DOHH2 (cell line): ENCODE results near the gene RAB37.

Experiments
- EZH2phosphoT487 ChIP-seq: fragments of 200-600 bp; sonication (generic); IDR thresholded peaks from 2 replicates; pipeline ENCODE4 v1.6.1; 2017; ENCODE audit warnings: borderline replicate concordance, mild to moderate bottlenecking, antibody characterized with exemption, low read length, moderate library complexity, mixed read lengths
- TF ChIP-seq, protein P1 (sequence below): fragments of 200-600 bp; sonication (generic); IDR thresholded peaks from one replicate; pipeline ENCODE4 v1.5.1; 2014; ENCODE audit warnings: antibody characterized with exemption, mild to moderate bottlenecking, low read depth, low read length; ENCODE audit not compliant: poor library complexity, severe bottlenecking

DNA sequence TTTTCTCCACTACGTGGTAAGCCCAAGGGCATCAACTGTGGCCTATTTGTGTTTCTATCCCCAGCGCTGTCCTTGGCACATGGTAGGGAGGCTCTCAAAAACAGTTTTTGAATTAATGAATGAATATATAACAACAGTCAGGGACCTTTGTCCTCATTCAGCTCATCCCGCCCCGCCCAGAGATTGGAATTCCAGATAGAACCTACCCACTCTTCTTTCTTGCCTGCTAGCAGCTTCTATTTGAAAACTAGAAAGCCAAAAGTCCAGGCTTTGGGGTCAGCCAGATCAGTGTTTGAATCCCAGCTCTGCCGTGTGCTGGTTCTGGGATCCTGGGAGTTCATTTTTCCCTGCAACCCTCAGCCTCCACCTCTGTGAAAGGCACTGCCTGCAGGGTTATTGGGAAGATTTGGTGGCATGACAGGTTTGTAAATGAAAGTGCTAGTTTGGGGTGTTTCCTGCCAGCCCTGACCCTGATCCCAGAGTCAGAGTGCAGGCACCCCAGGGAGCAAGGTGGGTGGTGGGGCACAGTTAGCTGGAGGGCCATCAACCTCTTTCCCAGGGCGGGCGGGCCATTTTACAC is 15.9 kb downstream of the RAB37 start:
- TF ChIP-seq, protein P1, sequence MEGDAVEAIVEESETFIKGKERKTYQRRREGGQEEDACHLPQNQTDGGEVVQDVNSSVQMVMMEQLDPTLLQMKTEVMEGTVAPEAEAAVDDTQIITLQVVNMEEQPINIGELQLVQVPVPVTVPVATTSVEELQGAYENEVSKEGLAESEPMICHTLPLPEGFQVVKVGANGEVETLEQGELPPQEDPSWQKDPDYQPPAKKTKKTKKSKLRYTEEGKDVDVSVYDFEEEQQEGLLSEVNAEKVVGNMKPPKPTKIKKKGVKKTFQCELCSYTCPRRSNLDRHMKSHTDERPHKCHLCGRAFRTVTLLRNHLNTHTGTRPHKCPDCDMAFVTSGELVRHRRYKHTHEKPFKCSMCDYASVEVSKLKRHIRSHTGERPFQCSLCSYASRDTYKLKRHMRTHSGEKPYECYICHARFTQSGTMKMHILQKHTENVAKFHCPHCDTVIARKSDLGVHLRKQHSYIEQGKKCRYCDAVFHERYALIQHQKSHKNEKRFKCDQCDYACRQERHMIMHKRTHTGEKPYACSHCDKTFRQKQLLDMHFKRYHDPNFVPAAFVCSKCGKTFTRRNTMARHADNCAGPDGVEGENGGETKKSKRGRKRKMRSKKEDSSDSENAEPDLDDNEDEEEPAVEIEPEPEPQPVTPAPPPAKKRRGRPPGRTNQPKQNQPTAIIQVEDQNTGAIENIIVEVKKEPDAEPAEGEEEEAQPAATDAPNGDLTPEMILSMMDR: no peak
- TF ChIP-seq EZH2phosphoT487: no peak
